ENCODE measurements around the gene MRAP.
A peak's percentile ranks its signal among the peaks of the same experiment; 100 is the strongest.

MRAP gene

DNA sequence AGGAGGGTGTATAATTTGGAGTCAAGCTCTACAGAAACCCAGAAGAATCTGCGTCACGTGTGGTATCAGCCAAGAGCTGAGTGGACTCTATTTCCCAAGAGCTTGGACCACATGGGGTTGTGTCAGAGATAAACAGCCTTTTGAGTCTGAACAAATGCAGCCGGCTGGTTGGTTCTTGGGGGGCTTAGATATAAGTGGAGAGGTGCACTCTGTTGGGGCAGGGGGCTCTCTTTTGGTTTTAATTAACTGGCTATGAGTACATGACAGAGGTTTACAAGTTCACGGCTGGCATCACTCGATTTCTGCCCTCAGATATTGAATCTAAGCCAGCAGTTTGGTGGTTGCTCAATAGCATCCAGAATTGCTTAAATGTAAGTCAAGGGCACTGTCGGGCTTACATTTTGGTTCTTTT, 501 bp upstream of the MRAP start:
- peak; percentile 25 for DNase-seq (ENCODE audit: low read depth)
- H3K4me3 ChIP-seq (ENCODE audit: control insufficient read depth, low read depth, low read length), result no peak overlapping the region
- TF ChIP-seq, protein P1, sequence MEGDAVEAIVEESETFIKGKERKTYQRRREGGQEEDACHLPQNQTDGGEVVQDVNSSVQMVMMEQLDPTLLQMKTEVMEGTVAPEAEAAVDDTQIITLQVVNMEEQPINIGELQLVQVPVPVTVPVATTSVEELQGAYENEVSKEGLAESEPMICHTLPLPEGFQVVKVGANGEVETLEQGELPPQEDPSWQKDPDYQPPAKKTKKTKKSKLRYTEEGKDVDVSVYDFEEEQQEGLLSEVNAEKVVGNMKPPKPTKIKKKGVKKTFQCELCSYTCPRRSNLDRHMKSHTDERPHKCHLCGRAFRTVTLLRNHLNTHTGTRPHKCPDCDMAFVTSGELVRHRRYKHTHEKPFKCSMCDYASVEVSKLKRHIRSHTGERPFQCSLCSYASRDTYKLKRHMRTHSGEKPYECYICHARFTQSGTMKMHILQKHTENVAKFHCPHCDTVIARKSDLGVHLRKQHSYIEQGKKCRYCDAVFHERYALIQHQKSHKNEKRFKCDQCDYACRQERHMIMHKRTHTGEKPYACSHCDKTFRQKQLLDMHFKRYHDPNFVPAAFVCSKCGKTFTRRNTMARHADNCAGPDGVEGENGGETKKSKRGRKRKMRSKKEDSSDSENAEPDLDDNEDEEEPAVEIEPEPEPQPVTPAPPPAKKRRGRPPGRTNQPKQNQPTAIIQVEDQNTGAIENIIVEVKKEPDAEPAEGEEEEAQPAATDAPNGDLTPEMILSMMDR (IDR thresholded peaks at IDR 0.05; ENCODE audit: control insufficient read depth, insufficient read depth, low read depth, low read length, missing control alignments), result no peak

GRCh38 chr21:32299695-32300094, 1.0 kb downstream of the MRAP start:
- TF ChIP-seq, protein P1 (IDR thresholded peaks at IDR 0.05; ENCODE audit: control insufficient read depth, insufficient read depth, low read depth, low read length, missing control alignments), result no peak
- no peak overlapping the region for H3K4me3 ChIP-seq (ENCODE audit: control insufficient read depth, low read depth, low read length)

DNA sequence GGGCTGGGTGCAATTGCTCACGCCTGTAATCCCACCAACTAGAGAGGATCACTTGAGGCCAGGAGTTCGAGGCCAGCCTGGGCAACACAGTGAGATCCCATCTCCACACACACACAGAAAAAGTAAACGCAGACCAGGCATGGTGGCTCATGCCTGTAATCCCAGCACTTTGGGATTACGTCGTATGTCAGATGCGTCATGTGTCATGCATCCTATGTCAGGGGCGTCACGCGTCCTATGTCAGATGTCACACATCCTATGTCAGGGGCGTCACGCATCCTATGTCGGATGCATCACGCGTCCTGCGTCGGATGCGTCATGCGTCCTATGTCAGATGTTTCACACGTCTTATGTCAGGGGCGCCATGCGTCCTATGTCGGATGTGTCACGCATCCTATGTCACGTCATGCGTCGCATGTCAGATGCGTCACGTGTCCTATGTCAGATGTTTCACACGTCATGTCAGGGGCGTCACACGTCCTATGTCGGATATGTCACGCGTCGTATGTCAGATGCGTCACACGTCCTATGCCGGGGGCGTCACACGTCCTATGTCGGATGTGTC, 1.5 kb downstream of the MRAP start:
- TF ChIP-seq, protein P1 (IDR thresholded peaks at IDR 0.05; ENCODE audit: control insufficient read depth, insufficient read depth, low read depth, low read length, missing control alignments), result no peak
- H3K4me3 ChIP-seq (ENCODE audit: control insufficient read depth, low read depth, low read length), result no peak overlapping the region
- DNase-seq (ENCODE audit: low read depth), result no peak

More at GRCh38 chr21:32299695-32300094, 1.0 kb downstream of the MRAP start:
- no peak for DNase-seq (ENCODE audit: low read depth)

DNA sequence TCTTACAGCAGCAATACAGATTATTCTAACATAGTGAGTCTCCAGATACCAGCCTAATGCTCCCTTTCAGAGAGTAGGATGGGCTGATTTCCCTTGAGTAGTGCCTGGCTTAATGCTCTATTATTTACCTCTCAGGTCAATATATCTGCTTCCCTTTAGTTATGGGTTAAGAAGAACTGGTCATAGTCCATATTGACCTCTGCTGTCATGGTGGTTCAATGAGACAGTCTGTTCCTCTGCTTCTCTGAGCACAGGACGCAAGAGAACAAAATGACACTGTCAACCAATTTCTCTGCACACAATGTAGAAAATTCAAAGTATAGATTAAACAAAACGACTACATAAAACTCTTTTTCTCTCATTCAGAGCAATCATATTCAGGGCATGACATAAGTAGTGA, 2.9 kb downstream of the MRAP start:
- no peak overlapping the region for H3K4me3 ChIP-seq (ENCODE audit: control insufficient read depth, low read depth, low read length)
- TF ChIP-seq, protein P1 (IDR thresholded peaks at IDR 0.05; ENCODE audit: control insufficient read depth, insufficient read depth, low read depth, low read length, missing control alignments), result no peak

GRCh38 chr21:32302560-32302959, 3.9 kb downstream of the MRAP start:
- TF ChIP-seq, protein P1 (IDR thresholded peaks at IDR 0.05; ENCODE audit: control insufficient read depth, insufficient read depth, low read depth, low read length, missing control alignments), result no peak
- DNase-seq (ENCODE audit: low read depth), result no peak
- H3K4me3 ChIP-seq (ENCODE audit: control insufficient read depth, low read depth, low read length), result no peak overlapping the region

More for the DNA sequence above, 2.9 kb downstream of the MRAP start:
- no peak for DNase-seq (ENCODE audit: low read depth)

DNA sequence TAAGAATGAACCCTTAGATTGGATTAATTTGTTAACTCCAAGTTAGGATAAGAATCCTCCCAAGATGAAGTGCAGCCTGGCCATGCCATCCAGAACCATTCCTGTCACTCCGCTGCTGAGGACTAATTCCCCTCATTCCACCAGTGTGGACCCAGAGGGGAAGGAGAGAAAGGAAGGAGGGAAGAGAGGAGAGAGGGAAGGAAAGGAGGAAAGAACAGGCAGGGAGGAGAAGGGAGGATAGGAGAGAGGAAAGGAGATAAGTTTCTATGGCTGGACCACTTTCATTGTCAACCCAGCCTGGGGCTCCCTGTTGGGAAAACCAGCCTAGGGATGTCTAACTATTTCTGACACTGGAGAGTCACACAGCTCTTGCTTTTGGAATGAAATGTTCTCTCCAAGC, 4.7 kb downstream of the MRAP start:
- no peak for DNase-seq (ENCODE audit: low read depth)
- TF ChIP-seq, protein P1 (IDR thresholded peaks at IDR 0.05; ENCODE audit: control insufficient read depth, insufficient read depth, low read depth, low read length, missing control alignments), result no peak
- H3K4me3 ChIP-seq (ENCODE audit: control insufficient read depth, low read depth, low read length), result no peak overlapping the region
